Measurements from ENCODE around the gene CSNK1E. TPM values are rescaled to one million over a fixed set of nuclear protein-coding genes. Genes with fewer than 3 reads are reported as not detected.
A peak's percentile ranks its signal among the peaks of the same experiment; 100 is the strongest.

Gene CSNK1E
- total RNA-seq, 2 donors from 2014 or later, result 98.1 to 140 TPM

DNA sequence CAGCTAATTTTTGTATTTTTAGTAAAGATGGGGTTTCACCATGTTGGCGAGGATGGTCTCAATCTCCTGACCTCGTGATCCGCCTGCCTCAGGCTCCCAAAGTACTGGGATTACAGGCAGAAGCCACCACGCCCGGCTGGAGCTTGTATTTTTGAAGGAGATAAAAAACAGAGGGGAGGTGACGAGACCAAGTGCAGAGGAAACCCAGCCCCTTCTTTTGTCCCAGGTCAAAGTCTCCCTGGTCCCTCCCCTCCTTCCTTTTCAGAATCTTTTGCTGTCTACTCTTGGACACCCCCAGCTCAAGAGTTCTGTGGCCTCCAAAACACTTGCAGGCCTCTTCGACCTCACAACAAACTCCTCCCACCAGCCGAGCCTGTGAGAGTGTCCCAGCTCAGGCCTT, 32.2 kb downstream of the CSNK1E start:
- DNase-seq (ENCODE audit: low spot score) (no peak), ATAC-seq (ENCODE audit: insufficient number of reproducible peaks, low FRiP score, low read depth) (no peak)
- Histone ChIP-seq H3K36me3 (no peaks in the 10 kb centered on the region), H3K4me3 (no peak overlapping the region), H3K4me1 (ENCODE audit: control insufficient read depth in 1 of 2, low read depth in 2 of 2) (peaks cover 14 to 19% of the 10 kb centered on the region in 2 donors), H3K9me3 (no peaks in the 10 kb centered on the region), H3K27me3 (replicated peaks; ENCODE audit: insufficient read depth) (no peaks in the 10 kb centered on the region), H3K27ac (peak overlapping the region; percentile 82 to 89)
- TF ChIP-seq, protein P1, sequence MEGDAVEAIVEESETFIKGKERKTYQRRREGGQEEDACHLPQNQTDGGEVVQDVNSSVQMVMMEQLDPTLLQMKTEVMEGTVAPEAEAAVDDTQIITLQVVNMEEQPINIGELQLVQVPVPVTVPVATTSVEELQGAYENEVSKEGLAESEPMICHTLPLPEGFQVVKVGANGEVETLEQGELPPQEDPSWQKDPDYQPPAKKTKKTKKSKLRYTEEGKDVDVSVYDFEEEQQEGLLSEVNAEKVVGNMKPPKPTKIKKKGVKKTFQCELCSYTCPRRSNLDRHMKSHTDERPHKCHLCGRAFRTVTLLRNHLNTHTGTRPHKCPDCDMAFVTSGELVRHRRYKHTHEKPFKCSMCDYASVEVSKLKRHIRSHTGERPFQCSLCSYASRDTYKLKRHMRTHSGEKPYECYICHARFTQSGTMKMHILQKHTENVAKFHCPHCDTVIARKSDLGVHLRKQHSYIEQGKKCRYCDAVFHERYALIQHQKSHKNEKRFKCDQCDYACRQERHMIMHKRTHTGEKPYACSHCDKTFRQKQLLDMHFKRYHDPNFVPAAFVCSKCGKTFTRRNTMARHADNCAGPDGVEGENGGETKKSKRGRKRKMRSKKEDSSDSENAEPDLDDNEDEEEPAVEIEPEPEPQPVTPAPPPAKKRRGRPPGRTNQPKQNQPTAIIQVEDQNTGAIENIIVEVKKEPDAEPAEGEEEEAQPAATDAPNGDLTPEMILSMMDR (IDR thresholded peaks at IDR 0.05), result no peak

- DNase-seq (ENCODE audit: low spot score), result peak; percentile 53
- no peaks in the 10 kb centered on the region for H3K36me3 ChIP-seq
These were observed 33.2 kb downstream of the CSNK1E start for GRCh38 chr22:38284042-38284402.

DNA sequence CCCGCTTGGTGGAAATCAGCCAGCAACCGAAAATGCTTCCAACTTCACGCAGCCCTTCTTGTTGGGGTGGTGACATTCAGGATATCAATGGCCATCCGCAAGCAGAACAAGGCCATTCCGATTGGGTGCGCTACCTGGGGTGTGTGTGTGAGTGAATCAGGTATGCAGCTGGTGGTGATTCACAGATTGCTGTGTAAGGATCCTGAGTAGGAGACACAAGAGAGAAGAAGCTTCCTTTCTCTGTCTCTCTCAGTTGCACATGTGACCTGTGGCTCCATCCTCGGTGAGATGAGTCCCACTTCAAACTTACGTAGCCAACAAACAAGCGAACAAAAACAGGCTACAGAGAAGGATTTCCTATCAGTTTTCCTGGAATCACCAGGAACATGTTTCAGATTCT, 34.8 kb downstream of the CSNK1E start:
- Histone ChIP-seq H3K36me3 (no peaks in the 10 kb centered on the region), H3K27ac (peak overlapping the region in 1 of 2 donors; percentile 82), H3K4me3 (no peak overlapping the region), H3K27me3 (replicated peaks; ENCODE audit: insufficient read depth) (no peaks in the 10 kb centered on the region), H3K9me3 (no peaks in the 10 kb centered on the region), H3K4me1 (ENCODE audit: control insufficient read depth in 1 of 2, low read depth in 2 of 2) (peaks cover 14 to 19% of the 10 kb centered on the region in 2 donors)
- no peak for DNase-seq (ENCODE audit: low spot score)
- ATAC-seq (ENCODE audit: insufficient number of reproducible peaks, low FRiP score, low read depth), result no peak
- TF ChIP-seq, protein P1 (IDR thresholded peaks at IDR 0.05), result no peak

More at GRCh38 chr22:38284042-38284402, 33.2 kb downstream of the CSNK1E start:
- peaks cover 14 to 19% of the 10 kb centered on the region in 2 donors for H3K4me1 ChIP-seq (ENCODE audit: control insufficient read depth in 1 of 2, low read depth in 2 of 2)
- H3K27me3 ChIP-seq (replicated peaks; ENCODE audit: insufficient read depth), result no peaks in the 10 kb centered on the region
- H3K4me3 ChIP-seq, result no peak overlapping the region
- peak; percentile 75 for ATAC-seq (ENCODE audit: insufficient number of reproducible peaks, low FRiP score, low read depth)
- TF ChIP-seq, protein P1 (IDR thresholded peaks at IDR 0.05), result no peak
- H3K9me3 ChIP-seq, result no peaks in the 10 kb centered on the region
- H3K27ac ChIP-seq, result peak overlapping the region; percentile 82 to 89

DNA sequence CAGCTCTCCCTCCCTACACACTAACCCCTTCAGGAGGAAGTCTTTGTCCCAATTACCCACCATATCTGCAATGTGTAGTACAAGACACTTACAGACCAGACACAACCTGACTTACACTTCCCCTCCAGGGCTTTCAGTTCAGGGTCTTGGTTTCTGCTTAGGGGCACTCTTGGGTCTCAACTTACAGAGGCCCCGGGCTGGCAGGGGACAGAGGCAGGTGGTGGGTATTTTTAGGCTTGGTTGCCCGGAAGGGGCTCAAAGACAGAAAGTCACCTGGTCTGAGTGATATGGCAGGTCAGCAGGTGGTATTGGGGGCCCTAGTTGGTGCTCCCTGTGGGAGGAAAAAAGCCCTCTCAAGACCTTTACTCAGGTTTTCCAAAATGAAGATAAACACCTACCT, 41.1 kb downstream of the CSNK1E start:
- Histone ChIP-seq H3K4me1 (ENCODE audit: control insufficient read depth in 1 of 2, low read depth in 2 of 2) (peaks cover 10 to 18% of the 10 kb centered on the region in 2 donors), H3K4me3 (no peak overlapping the region), H3K9me3 (no peaks in the 10 kb centered on the region), H3K36me3 (no peaks in the 10 kb centered on the region), H3K27ac (no peak overlapping the region), H3K27me3 (replicated peaks; ENCODE audit: insufficient read depth) (no peaks in the 10 kb centered on the region)
- ATAC-seq (ENCODE audit: insufficient number of reproducible peaks, low FRiP score, low read depth) (no peak), DNase-seq (ENCODE audit: low spot score) (no peak)
- TF ChIP-seq, protein P1 (IDR thresholded peaks at IDR 0.05), result no peak

DNA sequence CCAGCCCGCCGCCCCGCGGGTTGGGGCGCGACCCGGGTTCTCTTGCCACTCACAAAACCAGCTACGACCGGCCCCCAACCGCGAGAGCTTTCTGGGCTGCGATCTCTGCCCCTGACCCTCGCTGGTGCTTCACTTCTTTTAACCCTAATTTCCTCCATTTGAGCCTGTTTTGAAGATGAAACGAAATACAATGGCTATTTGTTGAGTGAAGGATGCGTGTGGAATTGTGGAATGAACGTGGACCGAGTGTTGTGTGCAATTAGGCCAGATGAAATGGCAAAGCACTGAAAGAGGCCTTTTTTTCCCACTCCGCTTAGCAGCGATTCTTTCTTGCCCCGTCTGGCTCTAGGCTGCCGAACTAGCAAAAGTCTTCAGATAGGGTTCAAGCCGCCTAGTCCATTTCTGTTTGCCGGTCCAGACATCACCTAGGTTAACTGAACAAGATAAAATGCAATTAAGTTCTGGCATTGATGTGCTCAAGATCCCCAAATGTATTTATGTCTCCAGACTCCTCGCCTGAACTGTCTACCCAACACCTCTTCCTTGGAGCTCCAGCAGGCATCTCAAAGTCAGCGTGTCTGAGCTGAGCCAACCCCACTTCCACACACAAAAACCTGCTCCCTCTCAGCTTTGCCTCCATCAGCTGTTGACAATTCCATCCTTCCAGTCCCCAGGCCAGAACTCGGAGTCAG, 44.0 kb downstream of the CSNK1E start:
- no peaks in the 10 kb centered on the region for H3K27me3 ChIP-seq (replicated peaks; ENCODE audit: insufficient read depth)
- DNase-seq (ENCODE audit: low spot score) (no peak), ATAC-seq (ENCODE audit: insufficient number of reproducible peaks, low FRiP score, low read depth) (no peak)
- TF ChIP-seq, protein P1 (IDR thresholded peaks at IDR 0.05), result no peak
- H3K4me1 ChIP-seq (ENCODE audit: control insufficient read depth in 1 of 2, low read depth in 2 of 2), result peaks cover 29 to 44% of the 10 kb centered on the region in 2 donors
- H3K9me3 ChIP-seq, result no peaks in the 10 kb centered on the region
- H3K4me3 ChIP-seq, result peak overlapping the region; percentile 88
- H3K36me3 ChIP-seq, result no peaks in the 10 kb centered on the region
- peak overlapping the region; percentile 93 to 94 for H3K27ac ChIP-seq

All from thoracic aorta (tissue), 2 donors.